HG03442 (cell line): ENCODE results near the gene CMPK1.
"Not testable (repeated sequence)": the region's sequence is repeated elsewhere in the genome, so short reads cannot be mapped to it uniquely, and the experiment has no call there.

Source experiments
- ATAC-seq: cut with Tn5 transposase; IDR thresholded peaks from one replicate; pipeline ENCODE4 v1.9.1; 2021; ENCODE audit warnings: mild to moderate bottlenecking, moderate library complexity; ENCODE audit not compliant: unreplicated experiment

Gene CMPK1, protein sequence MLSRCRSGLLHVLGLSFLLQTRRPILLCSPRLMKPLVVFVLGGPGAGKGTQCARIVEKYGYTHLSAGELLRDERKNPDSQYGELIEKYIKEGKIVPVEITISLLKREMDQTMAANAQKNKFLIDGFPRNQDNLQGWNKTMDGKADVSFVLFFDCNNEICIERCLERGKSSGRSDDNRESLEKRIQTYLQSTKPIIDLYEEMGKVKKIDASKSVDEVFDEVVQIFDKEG

DNA sequence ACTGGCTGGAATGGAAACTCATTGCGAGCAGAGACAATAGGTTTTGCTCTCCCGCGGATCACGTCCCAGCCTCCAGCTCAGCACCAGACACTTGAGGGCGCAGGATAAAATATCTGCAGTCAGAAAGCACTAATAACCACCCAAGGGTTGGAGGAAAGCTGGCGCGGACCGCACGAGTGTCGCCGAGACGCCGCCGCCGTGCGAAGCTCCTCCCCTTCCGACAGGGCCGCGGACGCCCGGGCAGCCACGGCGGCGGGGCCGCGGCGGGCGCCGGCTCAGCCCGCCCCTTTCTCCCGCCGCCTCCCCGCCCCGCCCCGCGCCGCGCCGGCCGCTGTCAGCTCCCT lies at the start of gene CMPK1:
Gene CMPK1 (plus strand): TSS at position 213 of the 344 bp plus-strand sequence. CDS start 156 bp downstream, outside the sequence.
- ATAC-seq: peak; percentile 76

DNA sequence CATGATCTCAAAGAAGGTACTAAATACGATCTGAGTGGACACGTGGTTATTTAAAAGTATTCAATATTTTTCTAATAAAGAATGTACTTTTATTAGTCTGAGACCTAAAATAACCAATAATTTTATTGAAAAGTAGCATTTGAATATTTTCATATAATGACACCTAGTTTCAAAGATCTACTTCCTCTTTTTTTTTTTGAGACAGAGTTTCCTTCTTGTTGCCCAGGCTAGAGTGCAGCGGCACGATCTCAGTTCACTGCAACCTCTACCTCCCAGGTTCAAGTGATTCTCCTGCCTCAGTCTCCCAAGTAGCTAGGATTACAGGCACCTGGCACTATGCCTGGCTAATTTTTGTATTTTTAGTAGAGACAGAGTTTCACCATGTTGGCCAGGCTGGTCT lies 45.5 kb upstream of the CMPK1 start:
- not testable (repeated sequence) for ATAC-seq

DNA sequence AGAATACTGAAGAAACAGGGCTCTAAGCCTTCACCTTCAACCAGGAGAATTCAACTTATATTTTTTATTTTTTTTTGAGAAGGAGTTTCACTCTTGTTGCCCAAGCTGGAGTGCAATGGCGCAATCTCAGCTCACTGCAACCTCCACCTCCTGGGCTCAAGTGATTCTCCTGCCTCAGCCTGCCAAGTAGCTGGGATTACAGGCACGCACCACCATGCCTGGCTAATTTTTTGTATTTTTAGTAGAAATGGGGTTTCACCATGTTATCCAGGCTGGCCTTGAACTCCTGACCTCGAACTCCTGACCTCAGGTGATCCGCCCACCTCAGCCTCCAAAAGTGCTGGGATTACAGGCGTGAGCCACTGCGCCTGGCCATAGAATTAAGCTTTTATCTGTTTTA lies 38.7 kb upstream of the CMPK1 start:
- ATAC-seq: not testable (repeated sequence)

DNA sequence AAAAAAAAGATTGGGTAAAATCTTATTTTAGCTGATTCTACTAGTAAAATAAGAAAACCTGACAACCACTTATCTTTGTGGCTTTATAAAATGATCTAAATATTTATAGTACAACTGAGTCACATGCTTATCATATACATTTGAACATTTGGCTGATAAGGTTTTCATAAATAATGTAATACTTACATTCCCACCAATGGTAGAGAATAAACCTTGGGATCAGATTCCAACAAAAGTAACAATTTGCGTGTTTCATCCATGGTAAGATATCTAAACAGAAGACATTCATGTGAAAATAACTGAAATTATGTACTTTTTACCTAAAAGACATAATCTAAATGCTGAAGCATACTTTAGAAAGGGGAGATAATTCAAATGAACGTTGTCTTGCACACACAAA lies 38.0 kb upstream of the CMPK1 start:
- ATAC-seq: no peak

DNA sequence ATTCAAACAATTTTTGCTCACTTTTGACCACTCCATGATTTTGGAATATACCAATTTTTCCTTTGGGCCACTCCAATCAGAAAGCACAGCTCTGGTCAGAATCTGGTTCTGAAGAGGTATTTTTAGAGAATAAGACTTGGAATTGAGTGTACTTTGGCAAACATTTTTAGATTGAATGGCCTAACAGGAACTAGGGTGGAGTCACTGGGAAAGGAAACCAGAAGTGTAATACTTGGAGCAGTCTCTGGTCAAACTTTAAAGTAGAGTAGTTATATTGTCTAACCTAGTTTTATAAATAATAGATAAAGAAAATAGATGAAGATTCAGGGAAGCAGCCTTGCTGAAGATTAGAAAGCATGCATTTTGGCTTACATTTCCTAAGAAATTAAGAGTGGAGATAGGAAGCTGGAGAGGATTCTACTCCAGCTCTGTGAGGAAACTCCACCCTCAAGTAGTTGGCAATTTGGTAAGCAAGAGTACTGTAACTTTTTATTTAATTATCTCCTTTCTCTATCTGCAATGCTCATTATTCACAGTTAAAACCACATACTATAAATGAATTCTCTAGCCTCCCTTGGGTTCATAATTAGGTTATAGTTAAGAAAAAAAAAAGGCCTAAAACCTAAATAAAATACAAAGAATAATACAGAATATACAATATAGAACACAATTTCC lies 35.4 kb upstream of the CMPK1 start:
- ATAC-seq: no peak

DNA sequence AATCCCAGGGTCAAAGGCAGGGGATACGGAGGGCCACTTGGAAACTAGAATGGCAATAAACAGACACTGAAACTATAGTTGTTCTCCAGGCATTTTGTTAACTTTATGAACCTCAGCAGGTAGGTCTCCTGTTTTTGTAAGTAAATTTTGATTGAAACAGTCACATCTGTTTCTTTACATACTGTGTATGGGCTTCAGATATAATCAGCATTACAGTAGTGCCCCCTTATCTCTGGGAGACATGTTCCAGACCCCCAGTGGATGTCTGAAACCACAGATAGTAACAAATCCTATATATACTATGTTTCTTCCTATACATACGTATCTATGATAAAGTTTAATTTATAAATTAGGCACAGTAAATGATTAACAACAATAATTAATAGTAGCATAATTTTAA lies 31.1 kb upstream of the CMPK1 start:
- no peak for ATAC-seq

DNA sequence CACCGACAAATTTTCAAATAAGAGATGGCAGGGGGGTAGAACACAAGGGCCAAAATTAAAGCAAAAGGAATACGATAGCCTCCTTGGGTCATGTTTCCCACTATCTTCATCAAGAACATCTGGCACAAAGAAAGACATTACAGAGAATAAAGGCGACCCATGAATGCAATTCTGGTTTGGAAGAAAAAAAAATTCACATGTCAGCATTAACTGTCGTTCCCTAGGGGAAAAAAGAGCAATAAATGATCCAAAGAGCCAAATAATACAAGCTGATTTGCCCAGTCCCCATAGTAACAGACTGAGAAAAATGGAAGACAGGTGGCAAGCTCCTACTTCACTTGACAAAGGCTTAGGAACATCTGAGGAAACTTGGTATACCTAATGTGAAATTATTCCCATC lies 24.2 kb upstream of the CMPK1 start:
- no peak for ATAC-seq

DNA sequence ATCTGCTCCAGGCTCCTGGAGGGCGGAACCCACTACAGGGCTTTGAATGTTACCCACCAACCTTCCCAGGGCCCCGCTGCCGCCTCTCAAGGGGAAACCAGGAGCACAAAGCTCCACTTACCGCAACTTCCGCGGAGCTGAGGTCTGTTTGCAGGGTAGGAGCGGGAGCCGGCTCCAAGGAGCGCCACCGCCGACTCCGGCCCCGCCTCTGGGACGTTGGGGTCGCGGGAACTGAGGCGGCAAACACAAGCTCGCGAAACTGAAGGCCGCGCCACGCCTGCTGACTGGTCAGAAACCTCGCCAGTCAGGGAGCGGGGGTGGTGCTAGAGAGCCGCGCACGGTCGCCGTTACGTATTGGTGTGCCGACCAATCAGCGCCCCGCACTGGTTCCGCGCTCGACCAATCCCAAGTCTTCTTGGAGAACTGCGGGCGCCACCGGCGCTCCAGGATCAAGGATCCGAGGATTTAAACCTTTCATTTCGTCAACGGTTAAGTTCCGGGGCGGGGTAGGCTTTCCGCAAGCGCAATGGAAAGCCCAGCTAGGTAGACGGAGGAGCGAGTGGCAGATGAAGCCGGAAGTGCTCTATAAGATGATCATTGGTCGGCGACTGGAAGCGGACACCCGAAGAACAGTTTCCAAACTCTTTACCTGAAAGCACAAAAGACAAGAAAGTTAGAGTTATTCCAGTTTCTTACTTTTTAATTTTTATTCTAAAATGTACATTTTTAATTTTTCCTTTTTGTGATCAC lies 19.5 kb upstream of the CMPK1 start, which contains the start of gene STIL:
Gene STIL (minus strand): TSS at position 233 of the 750 bp plus-strand sequence. CDS start 3,828 bp downstream, outside the sequence.
- ATAC-seq: peak; percentile 97

DNA sequence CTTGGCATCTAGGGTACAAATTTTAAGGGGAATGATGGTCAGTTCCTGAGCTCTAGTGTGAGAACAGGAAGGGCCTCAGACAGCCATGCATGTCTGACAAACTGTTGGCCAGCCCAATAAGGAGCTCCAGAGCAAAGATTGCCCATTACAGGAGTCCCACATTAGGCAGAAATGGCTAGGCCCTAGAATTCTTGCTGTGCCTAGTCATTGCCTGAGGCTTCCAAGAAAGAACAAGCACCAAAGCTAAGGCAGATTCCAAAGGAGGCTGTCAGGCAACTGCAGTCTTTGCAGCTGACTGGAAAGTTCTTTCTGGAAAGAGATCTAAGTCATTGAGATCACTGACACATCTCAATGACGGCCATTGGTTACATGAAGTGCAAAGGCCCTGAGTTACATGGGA lies 15.7 kb upstream of the CMPK1 start:
- ATAC-seq: no peak

DNA sequence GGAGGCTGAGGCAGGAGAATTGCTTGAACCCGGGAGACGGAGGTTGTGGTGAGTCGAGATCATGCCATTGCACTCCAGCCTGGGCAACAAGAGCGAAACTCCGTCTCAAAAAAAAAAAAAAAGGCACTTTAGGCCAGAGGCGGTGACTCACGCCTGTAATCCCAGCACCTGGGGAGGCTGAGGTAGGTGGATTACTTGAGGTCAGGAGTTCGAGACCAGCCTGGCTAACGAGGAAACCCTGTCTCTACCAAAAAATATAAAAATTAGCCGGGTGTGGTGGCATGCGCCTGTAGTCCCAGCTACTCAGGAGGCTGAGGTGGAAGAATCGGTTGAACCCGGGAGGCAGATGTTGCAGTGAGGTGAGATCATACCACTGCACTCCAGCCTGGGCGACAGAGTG lies 13.6 kb upstream of the CMPK1 start:
- not testable (repeated sequence) for ATAC-seq

DNA sequence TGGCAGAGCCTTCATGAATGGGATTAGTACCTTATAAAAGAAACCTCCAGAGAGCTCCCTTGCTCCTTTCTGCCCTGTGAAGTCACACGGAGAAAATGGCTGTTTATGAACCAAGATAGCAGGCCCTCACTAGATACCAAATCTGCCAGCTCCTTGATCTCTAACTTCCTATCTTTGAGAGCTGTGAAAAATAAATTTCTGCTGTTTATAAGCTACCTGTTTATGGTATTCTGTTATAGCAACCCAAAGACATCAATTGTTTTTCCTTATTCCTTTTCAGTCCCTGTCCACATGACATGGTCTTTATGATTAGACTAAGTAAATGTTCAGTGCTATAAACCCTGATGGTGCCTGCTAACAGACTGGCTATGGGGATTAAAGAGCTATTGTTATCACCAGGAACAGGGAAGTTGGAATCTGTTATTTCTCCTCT lies 10.0 kb upstream of the CMPK1 start:
- no peak for ATAC-seq

DNA sequence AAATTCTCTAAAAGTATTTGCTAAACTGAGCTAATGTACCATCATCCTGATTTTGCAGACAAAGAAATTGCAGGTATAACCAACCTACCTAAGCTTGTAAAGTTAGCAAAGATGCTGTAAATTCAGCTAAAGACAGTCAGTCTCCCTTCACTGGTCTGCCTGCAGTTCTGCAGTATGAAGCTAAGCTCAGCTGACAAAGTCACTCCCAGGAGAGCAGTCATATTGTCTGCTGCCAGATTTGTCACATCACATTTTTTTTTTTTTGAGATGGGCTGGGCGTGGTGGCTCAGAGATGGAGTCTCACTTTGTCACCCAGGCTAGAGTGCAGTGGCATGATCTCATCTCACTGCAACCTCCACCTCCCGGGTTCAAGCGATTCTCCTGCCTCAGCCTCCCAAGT lies 8.9 kb upstream of the CMPK1 start:
- ATAC-seq: no peak

DNA sequence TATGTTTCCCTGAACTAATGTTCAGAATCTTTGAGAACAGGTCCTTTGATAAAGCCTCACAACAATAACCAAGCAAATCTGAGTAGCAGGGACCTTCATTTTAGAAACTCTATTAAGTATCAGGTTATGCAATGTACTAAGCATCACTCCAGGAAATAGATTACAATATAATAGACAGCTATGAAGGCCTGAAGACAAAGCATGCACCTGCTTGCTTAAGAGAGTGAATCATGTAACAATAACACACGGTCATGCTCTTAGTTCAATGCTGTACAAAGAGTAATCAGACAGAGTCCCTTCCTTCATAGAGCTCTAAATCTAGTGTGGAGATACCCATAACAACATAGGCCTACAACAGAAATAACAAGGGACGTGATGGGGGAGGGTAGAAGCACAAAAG lies 8.1 kb upstream of the CMPK1 start:
- ATAC-seq: no peak

DNA sequence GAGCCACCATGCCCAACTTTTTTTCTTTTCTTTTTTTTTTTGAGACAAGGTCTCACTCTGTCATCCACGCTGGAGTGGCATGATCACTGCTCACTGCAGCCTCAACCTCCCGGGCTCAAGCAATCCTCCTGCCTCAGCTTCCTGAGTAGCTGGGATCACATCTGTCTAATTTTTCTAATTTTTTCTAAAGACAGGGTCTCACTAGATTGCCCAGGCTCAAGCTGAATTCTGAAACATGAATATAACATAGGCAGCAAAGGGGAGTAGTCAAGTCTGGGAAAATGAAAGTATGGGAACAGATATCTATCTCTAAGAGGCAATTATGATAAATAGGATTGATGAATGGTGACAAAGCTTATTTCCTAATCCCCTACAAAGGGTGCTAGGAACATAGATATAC lies 7.3 kb upstream of the CMPK1 start:
- ATAC-seq: no peak

DNA sequence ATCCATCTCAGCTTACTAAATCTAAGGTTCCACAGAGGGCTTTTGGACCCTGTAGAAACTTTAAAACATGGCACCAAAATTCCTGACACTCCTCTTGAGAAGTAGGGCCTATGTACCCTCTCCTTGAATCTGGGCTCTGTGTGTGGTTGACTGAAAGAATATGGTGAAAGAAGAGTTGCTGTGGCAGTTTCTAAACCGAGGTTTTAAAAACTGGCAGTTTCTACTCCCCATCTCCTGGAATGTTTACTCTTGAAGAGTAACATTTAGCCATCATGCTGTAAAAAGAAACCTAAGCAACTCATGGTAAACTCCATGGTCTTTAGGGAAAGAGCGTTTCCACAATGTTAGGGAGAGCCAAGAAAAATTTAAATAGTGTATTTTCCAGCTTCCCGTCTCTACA lies 4.6 kb upstream of the CMPK1 start:
- ATAC-seq: no peak

DNA sequence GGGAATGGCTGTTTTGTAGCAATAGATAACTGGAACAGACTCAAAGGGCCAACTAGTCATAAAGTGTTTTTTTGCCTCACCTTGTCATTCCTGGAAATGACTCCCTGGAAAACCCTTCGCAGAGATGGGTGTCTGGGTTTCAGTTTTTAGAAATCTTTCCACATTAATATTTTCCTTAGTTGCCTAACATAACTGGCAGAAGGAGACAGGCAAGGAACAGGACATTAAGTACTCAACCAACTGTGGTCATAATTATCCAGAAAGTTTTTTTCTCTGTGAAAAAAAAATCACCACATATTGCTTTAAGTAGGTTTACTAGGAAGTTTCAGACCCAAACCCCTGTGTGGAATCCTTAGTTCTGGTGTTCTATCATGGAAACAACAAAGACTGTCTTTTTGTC lies 3.4 kb upstream of the CMPK1 start:
- no peak for ATAC-seq

DNA sequence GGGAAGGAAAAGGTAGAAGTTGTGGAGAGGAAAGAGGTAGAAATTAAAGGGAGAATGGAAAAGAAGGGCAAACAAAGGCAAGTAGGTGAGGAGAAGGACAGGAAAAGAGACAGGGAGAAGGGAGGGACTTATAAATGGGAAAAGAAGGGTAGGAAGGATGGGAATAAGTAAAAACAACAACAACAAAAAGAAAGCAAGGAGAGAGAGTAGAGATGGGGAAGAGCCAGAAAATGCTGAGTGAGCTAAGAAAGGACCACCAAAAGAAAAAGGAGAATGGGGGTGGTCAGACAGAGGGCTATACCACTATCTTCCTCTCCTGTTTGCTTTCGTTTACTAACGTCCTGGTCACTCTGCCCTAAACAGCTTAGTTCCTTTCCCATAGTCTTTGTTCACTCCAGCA lies 1.7 kb upstream of the CMPK1 start:
- ATAC-seq: no peak

DNA sequence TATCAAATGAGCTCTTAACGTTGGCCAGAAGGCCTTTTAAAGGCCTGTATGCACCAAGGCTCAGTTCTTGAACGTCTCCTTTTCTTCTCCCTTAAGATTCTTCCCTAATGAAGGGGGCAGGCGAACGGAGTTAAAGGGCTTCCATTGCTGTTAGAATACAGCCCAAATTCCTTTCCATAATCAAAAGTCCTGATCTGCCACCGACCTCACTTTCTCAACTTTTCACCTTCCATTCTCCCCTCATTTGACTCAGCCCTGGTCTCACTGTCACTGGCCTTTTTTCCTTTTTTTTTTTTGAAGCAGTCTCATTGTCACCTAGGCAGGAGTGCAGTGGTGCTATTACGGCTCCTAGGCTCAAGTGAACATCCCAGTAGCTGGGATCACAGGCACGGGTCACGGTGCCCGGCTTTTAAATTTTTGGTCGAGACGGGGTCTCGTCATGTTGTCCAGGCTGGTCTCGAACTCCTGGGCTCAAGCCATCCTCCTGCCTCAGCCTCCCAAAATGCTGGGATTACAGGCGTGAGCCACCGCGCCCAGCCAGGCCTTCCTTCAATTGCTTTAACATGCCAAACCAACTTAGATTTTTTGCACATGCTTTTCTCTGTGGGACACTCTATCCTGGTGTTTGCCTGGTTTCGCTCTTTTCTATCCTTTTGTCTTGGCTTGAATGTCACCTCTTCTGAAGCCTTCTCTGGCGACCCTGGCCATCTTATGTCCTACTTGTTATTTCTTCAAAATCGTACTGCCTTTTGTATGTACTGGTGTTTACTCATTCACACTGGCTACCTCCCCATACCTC lies 612 bp upstream of the CMPK1 start:
- ATAC-seq: no peak

DNA sequence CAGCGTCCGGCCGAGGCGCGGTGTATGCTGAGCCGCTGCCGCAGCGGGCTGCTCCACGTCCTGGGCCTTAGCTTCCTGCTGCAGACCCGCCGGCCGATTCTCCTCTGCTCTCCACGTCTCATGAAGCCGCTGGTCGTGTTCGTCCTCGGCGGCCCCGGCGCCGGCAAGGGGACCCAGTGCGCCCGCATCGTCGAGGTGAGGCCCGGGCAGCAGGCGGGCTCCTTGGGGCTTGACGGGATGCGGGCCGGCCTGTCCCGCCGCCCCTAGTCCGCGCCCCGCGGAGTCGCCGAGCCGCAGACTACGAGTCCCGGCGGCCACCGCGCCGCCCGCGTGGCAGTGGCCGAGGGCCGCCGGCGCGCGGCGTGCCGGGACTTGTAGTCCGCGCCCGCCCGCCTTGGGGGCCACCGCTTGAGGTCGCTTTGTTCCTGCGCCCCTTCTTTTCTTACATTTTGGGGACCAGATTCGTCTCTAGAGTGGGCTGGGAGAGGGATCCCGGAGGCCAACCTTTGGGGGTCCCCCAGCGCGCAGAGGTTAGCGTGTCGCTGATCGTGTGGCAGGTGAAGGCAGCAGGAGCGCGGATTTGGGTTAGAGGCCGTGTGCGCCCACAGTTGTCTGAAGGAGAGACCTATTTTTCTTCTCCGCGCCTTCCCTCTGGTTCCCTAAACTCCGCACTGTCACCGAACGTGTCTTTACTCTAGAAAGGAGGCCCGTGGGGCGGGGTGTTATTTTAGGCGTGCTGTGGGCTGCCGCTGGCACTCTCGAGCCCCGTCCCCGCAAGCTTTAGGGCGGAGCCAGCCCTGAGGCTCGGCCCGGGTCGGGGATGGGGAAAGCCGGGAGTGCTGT lies 553 bp downstream of the CMPK1 start:
- ATAC-seq: peak; percentile 82

DNA sequence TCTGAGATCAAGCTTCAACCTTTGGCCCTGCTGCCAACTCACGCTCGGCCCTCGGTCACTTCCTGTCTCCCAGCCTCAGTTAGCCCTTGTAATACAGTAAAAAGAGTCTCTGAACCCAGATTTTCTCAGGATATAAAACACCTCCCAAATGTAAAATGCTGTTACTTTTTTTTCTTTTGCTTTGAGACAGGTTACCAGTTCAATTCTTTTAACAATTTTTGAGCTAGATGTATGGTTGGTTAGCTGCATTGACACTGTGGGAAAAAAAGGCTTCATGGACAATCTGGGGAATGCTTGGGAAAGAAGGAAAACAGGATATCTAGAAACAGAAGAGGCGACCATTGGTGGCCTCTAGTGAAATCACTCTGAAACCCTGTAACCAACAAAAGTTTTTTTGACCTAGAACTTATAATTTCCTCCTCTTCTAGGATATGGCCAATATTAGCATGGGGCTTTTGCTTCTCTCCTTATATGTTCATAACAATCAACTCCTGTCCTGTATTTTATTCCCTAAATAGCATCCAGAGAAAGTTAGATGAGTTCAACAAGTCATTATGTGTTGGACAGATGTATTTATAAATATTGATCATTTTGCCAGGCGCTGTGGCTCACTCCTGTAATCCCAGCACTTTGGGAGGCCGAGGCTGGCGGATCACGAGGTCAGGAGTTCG lies 1.3 kb downstream of the CMPK1 start:
- no peak for ATAC-seq
